Measurements from ENCODE around the gene SLC6A9. TPM values are rescaled to one million over a fixed set of nuclear protein-coding genes. Genes with fewer than 3 reads are reported as not detected.

Gene SLC6A9
- total RNA-seq, 1 donor from 2014 or later, result 0.65 TPM

DNA sequence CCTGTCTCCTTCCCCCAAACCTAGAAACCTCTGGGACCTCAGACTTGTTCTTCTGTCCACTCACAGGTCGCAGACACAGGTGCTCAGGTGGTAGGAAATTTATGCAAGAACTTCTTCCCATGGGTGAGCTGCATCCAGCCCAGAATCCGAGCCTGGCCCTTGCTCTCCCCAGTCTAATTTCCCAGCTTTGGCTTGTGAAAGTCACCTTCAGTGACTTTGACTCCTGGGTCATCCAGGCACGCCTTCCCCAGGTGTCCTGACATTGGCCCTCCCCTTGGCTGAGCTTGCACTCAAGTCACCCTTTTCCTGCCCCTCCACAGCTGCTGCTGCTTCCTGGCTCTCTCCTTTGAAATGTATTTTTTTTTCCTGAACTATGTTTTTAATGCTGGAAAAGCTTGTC is 77.9 kb downstream of the SLC6A9 start:
- ATAC-seq, result no peak
- no peak for DNase-seq (ENCODE audit: low spot score)

DNA sequence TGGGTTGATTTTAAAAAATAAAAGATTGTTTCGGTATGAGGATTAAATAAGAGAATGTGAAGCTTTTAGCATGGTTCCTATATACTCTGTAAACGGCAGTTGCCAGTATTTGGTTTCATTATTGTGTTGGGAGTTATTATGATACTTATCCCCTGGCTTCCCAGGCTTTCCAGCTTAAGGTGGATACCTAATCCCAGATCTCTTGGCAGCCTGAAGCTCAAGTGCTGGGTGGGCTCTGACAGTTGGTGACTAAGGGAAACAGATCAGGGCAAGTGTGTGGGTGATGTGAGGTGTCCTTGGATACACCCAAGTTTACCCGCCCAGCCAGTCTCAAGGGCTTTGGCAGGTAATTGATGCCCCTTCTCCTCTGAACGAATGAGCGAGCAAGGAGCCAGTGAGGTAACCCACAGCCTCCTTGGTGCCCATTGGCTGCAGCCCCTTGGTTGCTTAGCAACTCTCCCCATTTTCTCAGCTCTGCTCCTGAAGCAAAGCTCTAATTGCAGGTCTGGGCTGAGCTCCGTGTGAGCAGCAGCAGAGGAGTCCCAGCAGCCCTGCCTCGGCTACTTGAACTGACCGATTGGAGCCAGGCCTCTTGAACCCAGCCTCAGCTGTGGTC is 78.4 kb downstream of the SLC6A9 start:
- ATAC-seq (no peak), DNase-seq (ENCODE audit: low spot score) (no peak)

DNA sequence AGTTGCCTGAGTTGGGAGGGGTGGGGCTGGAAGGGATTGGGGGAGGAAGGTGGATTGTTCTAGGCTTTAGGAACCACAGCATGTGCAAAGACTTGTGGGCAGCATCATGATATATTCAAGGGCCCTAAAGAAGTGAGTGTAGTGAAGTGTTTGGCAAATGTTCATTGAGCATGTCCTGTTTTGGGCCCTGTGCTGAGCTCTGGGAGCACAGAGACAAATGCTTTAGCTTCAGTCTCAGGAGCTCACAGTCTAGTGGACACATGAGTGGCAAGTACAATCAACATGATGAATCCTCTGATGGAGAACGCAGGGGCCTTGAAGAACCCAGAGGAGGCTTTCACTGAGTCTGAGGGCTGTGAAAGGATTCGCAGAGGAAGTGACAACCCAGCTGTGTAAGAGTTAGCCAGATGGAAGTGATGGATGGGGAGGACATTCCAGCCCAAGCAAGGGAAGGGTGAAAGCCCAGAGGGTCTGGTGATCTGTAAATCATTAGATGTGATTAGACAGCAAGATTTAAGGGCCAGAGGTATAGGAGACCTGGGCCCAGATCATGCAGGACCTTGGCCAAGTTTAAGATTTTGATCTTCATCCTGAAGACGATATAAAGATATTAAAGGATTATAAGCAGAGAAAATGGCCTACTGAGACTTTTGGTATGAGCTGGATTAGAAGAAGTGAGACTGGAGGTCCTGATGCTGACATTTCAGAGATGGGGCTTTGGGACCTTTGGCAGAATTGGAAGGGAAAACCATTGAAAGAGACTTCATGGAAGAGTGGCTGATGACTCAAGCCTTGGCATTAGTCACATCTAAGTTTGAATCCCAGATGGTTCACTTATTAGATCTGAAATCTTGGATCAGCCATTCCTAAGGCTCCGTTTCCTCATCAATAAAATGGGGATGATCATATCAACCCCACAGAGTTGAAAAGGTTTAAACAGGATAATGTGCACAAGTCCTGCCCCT is 80.0 kb downstream of the SLC6A9 start:
- no peak for DNase-seq (ENCODE audit: low spot score)
- ATAC-seq, result no peak

DNA sequence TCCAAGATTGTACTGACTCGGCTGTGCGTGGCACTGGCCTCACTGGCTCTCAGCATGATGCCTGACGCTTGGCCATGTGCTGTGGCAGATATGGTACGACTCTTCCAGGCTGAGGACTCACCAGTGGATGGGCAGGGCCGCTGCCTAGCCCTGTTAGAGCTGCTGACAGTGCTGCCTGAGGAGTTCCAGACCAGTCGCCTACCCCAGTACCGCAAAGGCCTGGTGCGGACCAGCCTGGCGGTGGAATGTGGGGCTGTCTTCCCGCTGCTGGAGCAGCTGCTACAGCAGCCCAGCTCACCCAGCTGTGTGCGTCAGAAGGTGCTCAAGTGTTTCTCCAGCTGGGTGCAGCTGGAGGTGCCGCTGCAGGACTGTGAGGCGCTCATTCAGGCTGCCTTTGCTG is 81.6 kb downstream of the SLC6A9 start:
- ATAC-seq (no peak), DNase-seq (ENCODE audit: low spot score) (no peak)

DNA sequence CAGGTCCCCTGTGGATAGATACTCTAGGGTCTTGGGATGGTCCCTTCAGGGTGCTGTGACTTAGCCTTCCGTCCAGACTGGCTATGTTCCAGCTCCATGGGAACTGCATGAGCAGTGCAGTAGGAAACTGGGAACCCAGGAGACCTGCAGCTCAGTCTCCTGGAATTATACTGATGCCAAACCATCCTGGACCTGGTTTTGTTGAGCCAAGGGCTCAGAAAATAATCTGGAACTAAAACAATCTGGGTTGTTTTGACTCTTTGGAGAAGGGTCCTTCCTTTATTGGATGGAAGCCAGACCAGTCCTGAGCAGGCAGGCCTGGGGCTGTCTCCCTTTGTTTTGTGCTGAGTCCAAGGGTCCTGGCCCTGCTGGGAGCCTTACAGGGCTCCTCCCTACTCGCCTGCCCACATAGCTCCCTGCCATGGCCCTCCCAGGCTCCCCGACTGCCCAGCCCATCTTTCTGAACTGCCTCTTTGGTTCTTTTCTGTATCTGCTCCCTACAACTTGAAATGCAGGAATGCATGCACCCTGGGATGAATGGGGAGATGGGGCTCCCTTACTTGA is 83.3 kb downstream of the SLC6A9 start:
- DNase-seq (ENCODE audit: low spot score) (no peak), ATAC-seq (no peak)

DNA sequence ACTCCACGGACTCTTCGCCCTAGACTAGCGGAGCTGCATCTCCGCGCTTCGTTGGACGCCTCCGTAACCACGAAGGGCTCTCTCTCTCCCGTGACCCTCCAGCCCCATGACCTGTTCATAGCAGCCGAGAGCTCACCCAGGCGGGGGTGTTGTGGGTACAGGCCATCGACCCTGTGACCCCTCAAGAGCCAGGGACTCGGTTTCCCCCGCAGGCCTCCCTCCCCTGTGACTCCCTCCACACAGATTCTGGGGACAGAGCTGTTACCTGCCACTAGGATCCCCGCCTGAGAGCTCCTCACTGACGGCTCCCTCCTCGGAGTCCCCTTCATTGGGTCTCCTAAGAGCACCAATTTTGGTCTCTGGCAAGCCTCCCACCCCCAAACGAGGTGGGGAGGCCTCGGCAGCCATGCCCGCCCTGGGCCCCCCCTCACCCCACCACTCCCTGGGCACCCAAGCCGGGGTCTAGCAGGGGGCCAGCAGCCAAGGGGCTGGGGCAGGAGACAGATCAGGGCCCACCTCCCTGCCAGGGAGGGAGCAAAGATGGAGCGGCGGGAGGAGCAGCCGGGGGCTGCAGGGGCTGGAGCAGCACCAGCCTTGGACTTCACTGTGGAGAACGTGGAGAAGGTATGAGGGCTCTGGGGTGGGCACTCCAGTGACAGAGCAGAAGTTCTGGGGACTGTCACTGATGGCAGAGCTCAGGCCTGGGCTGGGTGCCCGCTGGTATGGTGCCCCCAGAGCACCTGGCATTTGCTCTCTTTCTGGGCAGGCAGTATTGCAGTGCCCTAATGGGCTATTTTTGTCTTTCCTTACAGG is 84.0 kb downstream of the SLC6A9 start:
- DNase-seq (ENCODE audit: low spot score), result peak; percentile 55
- ATAC-seq, result no peak

Other genes with a start within 250 kb of the SLC6A9 start
- gene ARTN, start 97.7 kb downstream of the SLC6A9 start, total RNA-seq, result 0.58 TPM
- 17.0 TPM for gene IPO13, start 84.5 kb downstream of the SLC6A9 start, total RNA-seq
- 9.5 TPM for gene DPH2, start 61.5 kb downstream of the SLC6A9 start, total RNA-seq
- gene ATP6V0B, start 56.5 kb downstream of the SLC6A9 start, total RNA-seq, result 70.5 TPM
- gene B4GALT2, start 52.3 kb downstream of the SLC6A9 start, total RNA-seq, result 20.6 TPM
- gene CCDC24, start 39.9 kb downstream of the SLC6A9 start, total RNA-seq, result 4.7 TPM
- gene KLF17, start 87.4 kb upstream of the SLC6A9 start, total RNA-seq, result not detected
- not detected for gene KLF18, start 110.2 kb upstream of the SLC6A9 start, total RNA-seq
- gene DMAP1, start 182.0 kb upstream of the SLC6A9 start, total RNA-seq, result 21.1 TPM